K562 (cell line): ENCODE measurements around the gene PLAC9. TPM values are rescaled to one million over a fixed set of nuclear protein-coding genes. Genes with fewer than 3 reads are reported as not detected.

ENCODE experiments used
- BRF1 ChIP-seq: IDR thresholded peaks from 3 replicates; pipeline ENCODE4 v1.6.1; 2011; ENCODE audit warnings: borderline replicate concordance, mild to moderate bottlenecking; ENCODE audit not compliant: insufficient read length; ENCODE audit errors: extremely low read depth
- CHD7 ChIP-seq: fragments of 200-600 bp; sonication (generic); IDR thresholded peaks from one replicate; pipeline ENCODE4 v1.6.1; 2012; ENCODE audit warnings: mild to moderate bottlenecking, low read depth, low read length, inconsistent platforms
- KAT2B ChIP-seq: IDR thresholded peaks from one replicate; pipeline ENCODE4 v1.6.1; 2012; ENCODE audit warnings: low read depth, mild to moderate bottlenecking, control low read depth, inconsistent platforms, low read length, moderate library complexity
- KLF1 ChIP-seq: fragments of 450-650 bp; IDR thresholded peaks from 2 replicates; pipeline ENCODE4 v1.6.1; 2016; ENCODE audit warnings: missing genetic modification characterization, missing compliant biosample characterization
- MAX ChIP-seq: sonication (generic); formaldehyde crosslinking; IDR thresholded peaks from 2 replicates; pipeline ENCODE4 v1.9.0; 2022; ENCODE audit warnings: mild to moderate bottlenecking, missing genetic modification reagents
- MCM3 ChIP-seq: fragments of 450-650 bp; IDR thresholded peaks from 2 replicates; pipeline ENCODE4 v1.6.1; 2016
- NONO ChIP-seq, 2 experiments: fragments of 200-400 bp in 1 of 2; fragments of 450-650 bp in 1 of 2; formaldehyde crosslinking in 1 of 2; IDR thresholded peaks; 2 replicates each; pipeline ENCODE4 v1.6.1; 2017; ENCODE audit warnings: low read depth in 2 of 2, mild to moderate bottlenecking in 2 of 2, moderate library complexity in 2 of 2, low read length in 1 of 2
- TAF9B ChIP-seq: fragments of 450-650 bp; IDR thresholded peaks from 2 replicates; pipeline ENCODE4 v1.6.1; 2018; ENCODE audit warnings: mild to moderate bottlenecking; ENCODE audit not compliant: partially characterized antibody
- XRCC5 ChIP-seq: fragments of 200-400 bp; formaldehyde crosslinking; IDR thresholded peaks from 2 replicates; pipeline ENCODE4 v1.6.1; 2017; ENCODE audit warnings: low read depth, mild to moderate bottlenecking, low read length
- ZBTB33 ChIP-seq: sonication (generic); formaldehyde crosslinking; IDR thresholded peaks from 2 replicates; pipeline ENCODE4 v1.8.1; 2023; ENCODE audit warnings: mild to moderate bottlenecking, missing genetic modification reagents
- ZBTB5 ChIP-seq: fragments of 450-650 bp; IDR thresholded peaks from 2 replicates; pipeline ENCODE4 v1.6.1; 2017; ENCODE audit warnings: antibody characterized with exemption
- ZBTB8A ChIP-seq: fragments of 450-650 bp; IDR thresholded peaks from 2 replicates; pipeline ENCODE4 v1.6.1; 2018; ENCODE audit warnings: mild to moderate bottlenecking, moderate library complexity; ENCODE audit not compliant: partially characterized antibody
- ZNF232 ChIP-seq: sonication (generic); formaldehyde crosslinking; IDR thresholded peaks from 2 replicates; pipeline ENCODE4 v1.8.0; 2022; ENCODE audit warnings: mild to moderate bottlenecking, missing genetic modification reagents
- polyA plus RNA-seq, 8 experiments: library from polyadenylated mRNA; depleted of rRNA in 4 of 8; stranded (reverse) in 5 of 8; unstranded in 3 of 8; fragments of >200 nt; fragmentation: Nextera tagmentation in 2 of 8; fragmentation: Illumina TruSeq in 1 of 8; extraction: Ambion mirVana in 2 of 8; extraction: Trizol in 1 of 8; gene quantifications; 2 replicates each; pipeline versions ENCODE4 v1.2.1 to v1.2.3, GENCODE V29; 2011 to 2014; ENCODE audit warnings: inconsistent platforms in 1 of 8, missing spikeins in 1 of 8
- total RNA-seq, 7 experiments: library from RNA; depleted of rRNA in 6 of 7; stranded (reverse); fragments of >200 nt in 6 of 7; fragmentation: Illumina TruSeq in 2 of 7; extraction: Trizol in 2 of 7; gene quantifications; 2 replicates each; pipeline versions ENCODE4 v1.2.1 to v1.2.3, GENCODE V29; 2011 to 2021; ENCODE audit warnings: low replicate concordance in 1 of 7

The PLAC9 gene
- total and polyA plus RNA-seq, 9 of the 15 experiments (the other 6 are each of a cell fraction or from before 2014, with no cell fraction given), result not detected

GRCh38 chr10:80158598-80159127 lies 26.1 kb downstream of the PLAC9 start (continued):
- no peak for TF ChIP-seq ZBTB33 (CRISPR knock-in tag)
- peak; percentile 87 for TF ChIP-seq MAX (CRISPR knock-in tag)
- no peak for TF ChIP-seq CHD7
- no peak for TF ChIP-seq ZBTB8A
- TF ChIP-seq MCM3, result no peak
- TF ChIP-seq TAF9B, result no peak
- no peak for TF ChIP-seq ZBTB5
- TF ChIP-seq ZNF232, result no peak
- no peak for TF ChIP-seq KAT2B
- no peak for TF ChIP-seq KLF1
- TF ChIP-seq XRCC5, result 0 out of 2 replicates have a peak, but pooled peaks have one; percentile 37
- TF ChIP-seq NONO (IDR thresholded peaks at IDR 0.05; ENCODE audit: low read depth in 2 of 2, low read length in 1 of 2), result no peak
- TF ChIP-seq BRF1, result no peak
